B cell (primary cell): ENCODE data around the gene ZSWIM9. TPM values are rescaled to one million over a fixed set of nuclear protein-coding genes. Genes with fewer than 3 reads are reported as not detected.

Experiments
- ATAC-seq: fragments of 200-7000 bp; cut with Tn5 transposase; one replicate; pipeline ENCODE4 v1.10.0; 2021; ENCODE audit warnings: low read depth, mild to moderate bottlenecking, moderate number of reproducible peaks, moderate library complexity
- CTCF ChIA-PET: fragments of 350-600 bp; sonication (Branson Sonifier 250); formaldehyde crosslinking; loops from one replicate; lab custom pipeline; 2021; ENCODE audit warnings: antibody characterized with exemption, inconsistent platforms; lab: Charles Lee
- POLR2A ChIA-PET: fragments of 350-600 bp; sonication (Branson Sonifier 250); formaldehyde crosslinking; loops from one replicate; lab custom pipeline; 2021; ENCODE audit warnings: antibody characterized with exemption; lab: Charles Lee
- DNase-seq: peaks from one replicate; pipeline ENCODE4 v3.0.0; 2013
- H2AFZ ChIP-seq: 2 replicates; pipeline ENCODE4 v1.6.1; 2012; ENCODE audit warnings: mild to moderate bottlenecking, low read depth, low read length; ENCODE audit not compliant: insufficient read depth, poor library complexity, severe bottlenecking
- H3K27ac ChIP-seq, 2 donors: 1 replicate in 1 of 2; 2 replicates in 1 of 2; pipeline ENCODE4 v1.5.1; 2012 to 2013; ENCODE audit warnings: low read length in 2 of 2, mild to moderate bottlenecking in 2 of 2, moderate library complexity in 1 of 2
- H3K27me3 ChIP-seq, 4 experiments: fragments of 200-600 bp in 1 of 4; sonication (generic) in 1 of 4; replicated peaks in 1 of 4; 1 replicate in 2 of 4; 2 replicates in 2 of 4; pipeline versions ENCODE4 v1.6.1 to v1.7.0; 2013 to 2016; ENCODE audit warnings: low read length in 3 of 4, mild to moderate bottlenecking in 2 of 4, mixed read lengths in 1 of 4, moderate library complexity in 1 of 4; ENCODE audit not compliant: insufficient read depth in 4 of 4, control insufficient read depth in 3 of 4; ENCODE audit errors: control extremely low read depth in 1 of 4
- H3K36me3 ChIP-seq, 2 experiments: replicated peaks in 1 of 2; 1 replicate in 1 of 2; 2 replicates in 1 of 2; pipeline versions ENCODE4 v1.6.1 to v1.7.1; 2013; ENCODE audit warnings: low read length in 1 of 2; ENCODE audit not compliant: insufficient read depth in 2 of 2, control insufficient read depth in 1 of 2; ENCODE audit errors: control extremely low read depth in 1 of 2, extremely low read depth in 1 of 2
- H3K4me1 ChIP-seq, 2 donors: fragments of 200-600 bp in 1 of 2; sonication (generic) in 1 of 2; 1 replicate in 1 of 2; 2 replicates in 1 of 2; pipeline versions ENCODE4 v1.5.1 to v1.6.1; 2013 to 2017; ENCODE audit warnings: low read length in 2 of 2; ENCODE audit not compliant: control insufficient read depth in 2 of 2, insufficient read depth in 2 of 2
- H3K4me2 ChIP-seq: replicated peaks from 2 replicates; pipeline ENCODE3; 2012; ENCODE audit warnings: mild to moderate bottlenecking, low read depth, low read length; ENCODE audit not compliant: poor library complexity, severe bottlenecking
- H3K4me3 ChIP-seq, 5 experiments: fragments of 200-600 bp in 1 of 5; sonication (generic) in 1 of 5; 1 replicate in 3 of 5; 2 replicates in 2 of 5; pipeline versions ENCODE4 v1.5.1 to v1.7.0; 2011 to 2016; ENCODE audit warnings: low read length in 4 of 5, mild to moderate bottlenecking in 4 of 5, low read depth in 2 of 5, control low read depth in 1 of 5, moderate library complexity in 1 of 5; ENCODE audit not compliant: insufficient read depth in 1 of 5; ENCODE audit errors: control extremely low read depth in 1 of 5, extremely low read depth in 1 of 5
- H3K79me2 ChIP-seq: fragments of 200-600 bp; sonication (generic); one replicate; pipeline ENCODE4 v1.6.0; 2016; ENCODE audit warnings: low read length; ENCODE audit not compliant: control insufficient read depth, insufficient read depth
- H3K9ac ChIP-seq: fragments of 200-600 bp; sonication (generic); 2 replicates; pipeline ENCODE4 v1.6.1; 2017; ENCODE audit warnings: mild to moderate bottlenecking, low read length, moderate library complexity
- H3K9me3 ChIP-seq, 3 donors: one replicate each; pipeline versions ENCODE4 v1.6.1 to v1.7.1; 2013; ENCODE audit warnings: low read length in 2 of 3; ENCODE audit not compliant: control insufficient read depth in 2 of 3, insufficient read depth in 1 of 3; ENCODE audit errors: control extremely low read depth in 1 of 3
- H4K20me1 ChIP-seq: 2 replicates; pipeline ENCODE4 v1.6.0; 2012; ENCODE audit warnings: mild to moderate bottlenecking, low read length; ENCODE audit not compliant: insufficient read depth, control insufficient read depth, poor library complexity, severe bottlenecking
- H3K27ac Mint-ChIP-seq: one replicate; pipeline ENCODE4 v1.8.0; 2021; ENCODE audit warnings: mixed read lengths
- H3K27me3 Mint-ChIP-seq: one replicate; pipeline ENCODE4 v1.8.0; 2021; ENCODE audit warnings: mixed read lengths
- H3K4me1 Mint-ChIP-seq: one replicate; pipeline ENCODE4 v1.8.0; 2021; ENCODE audit warnings: mixed read lengths
- H3K4me3 Mint-ChIP-seq: one replicate; pipeline ENCODE4 v1.8.0; 2021; ENCODE audit warnings: mixed read lengths
- H3K9me3 Mint-ChIP-seq: one replicate; pipeline ENCODE4 v1.8.0; 2022; ENCODE audit warnings: mixed read lengths; ENCODE audit not compliant: insufficient read depth
- CTCF ChIP-seq: fragments of 200-600 bp; IDR thresholded peaks from one replicate; pipeline ENCODE4 v1.8.0; 2022; ENCODE audit warnings: antibody characterized with exemption, mild to moderate bottlenecking
- EZH2 ChIP-seq: IDR thresholded peaks from 2 replicates; pipeline ENCODE4 v1.6.1; 2012; ENCODE audit warnings: borderline replicate concordance, low read depth, mild to moderate bottlenecking, moderate library complexity, low read length; ENCODE audit not compliant: insufficient read depth, poor library complexity, severe bottlenecking
- WGBS: methylation state at CpG from one replicate; pipeline ENCODE4 v1.1.5; 2013; ENCODE audit warnings: missing lambda C conversion rate; ENCODE audit not compliant: insufficient coverage; 5-methylcytosine and 5-hydroxymethylcytosine counted together
- intact Hi-C: fragments of 100-400 bp; cut with micrococcal nuclease; formaldehyde crosslinking; loops from one replicate; pipeline ENCODE4 v1.10.0; 2022
- polyA plus RNA-seq: library from polyadenylated mRNA; depleted of rRNA; stranded (reverse); fragments of >200 nt; gene quantifications from 2 replicates; pipeline ENCODE4 v1.2.3, GENCODE V29; 2012
- total RNA-seq, 2 donors: library from RNA; stranded (reverse); fragments of 120-200 nt in 1 of 2; gene quantifications; 1 replicate in 1 of 2; 2 replicates in 1 of 2; pipeline versions ENCODE4 v1.2.3 to v1.2.4, GENCODE V29; 2013 to 2022

ZSWIM9 gene
- total and polyA plus RNA-seq, 2 donors (not counting 1 experiment from before 2014, with no cell fraction given) = 1.7 to 15.7 TPM

DNA sequence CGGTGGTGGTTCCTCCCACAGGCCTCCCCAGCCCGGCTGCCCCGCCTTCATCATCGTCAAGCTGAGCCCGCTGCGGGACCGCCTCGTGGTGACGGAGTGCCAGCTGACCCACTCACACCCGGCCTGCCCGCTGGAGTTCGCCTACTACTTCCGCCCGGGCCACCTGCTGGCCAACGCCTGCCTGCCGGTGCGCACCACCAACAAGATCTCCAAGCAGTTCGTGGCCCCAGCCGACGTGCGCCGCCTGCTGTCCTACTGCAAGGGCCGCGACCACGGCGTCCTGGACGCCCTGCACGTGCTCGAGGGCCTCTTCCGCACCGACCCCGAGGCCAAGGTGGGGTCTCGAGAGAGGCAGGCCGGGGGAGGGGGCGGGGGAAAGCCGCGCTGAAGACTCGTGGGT lies 12.0 kb downstream of the ZSWIM9 start:
- no peak overlapping the region for H3K4me2 ChIP-seq
- H4K20me1 ChIP-seq = no peaks in the 10 kb centered on the region
- H3K27me3 ChIP-seq = no peaks in the 10 kb centered on the region
- H2AFZ ChIP-seq = no peak overlapping the region
- no peak for TF ChIP-seq CTCF
- ChIA-PET CTCF (interaction anchor here (0.6 kb wide), 1 partner anchor 86 kb away, joined by 4 read pairs; no protein-coding TSS in a partner anchor), POLR2A (no interaction called here)
- no peak overlapping the region for H3K4me3 ChIP-seq
- no peaks in the 10 kb centered on the region for H3K27me3 Mint-ChIP-seq
- peaks cover 0 to 11% (median 8%) of the 10 kb centered on the region in 3 donors for H3K9me3 ChIP-seq
- no peak for DNase-seq
- H3K36me3 ChIP-seq = peaks cover 1 to 2% of the 10 kb centered on the region in 2 experiments
- no peak for ATAC-seq
- intact Hi-C loops = no loop called here
- no peak overlapping the region for H3K27ac ChIP-seq
- H3K79me2 ChIP-seq = peaks cover 3% of the 10 kb centered on the region
- H3K27ac Mint-ChIP-seq = no peak overlapping the region
- peaks cover 7% of the 10 kb centered on the region for H3K9me3 Mint-ChIP-seq
- H3K4me3 Mint-ChIP-seq = no peak overlapping the region
- 98% methylated on average over 37 of the region's 38 CpGs for WGBS
- peaks cover 19 to 23% of the 10 kb centered on the region in 2 donors for H3K4me1 ChIP-seq
- H3K9ac ChIP-seq = no peak overlapping the region
- peaks cover 22% of the 10 kb centered on the region for H3K4me1 Mint-ChIP-seq

DNA sequence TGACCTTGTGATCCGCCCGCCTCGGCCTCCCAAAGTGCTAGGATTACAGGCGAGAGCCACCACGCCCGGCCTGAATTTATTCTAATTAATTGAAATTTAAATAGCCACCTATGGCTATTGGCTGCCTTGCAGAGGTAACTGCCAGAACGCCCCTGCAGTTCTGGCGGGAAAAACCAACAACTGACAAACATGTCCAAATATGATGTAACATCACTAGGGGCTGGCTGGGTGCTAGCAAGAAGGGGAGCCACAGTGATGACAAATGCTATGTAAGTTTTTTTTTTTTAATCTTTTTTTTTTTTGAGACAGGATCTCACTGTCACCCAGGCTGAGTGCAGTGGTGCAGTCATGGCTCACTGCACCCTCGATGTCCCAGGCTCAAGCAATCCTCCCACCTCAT lies 12.9 kb downstream of the ZSWIM9 start:
- no peak overlapping the region for H2AFZ ChIP-seq
- no peak overlapping the region for H3K4me3 ChIP-seq
- no peaks in the 10 kb centered on the region for H4K20me1 ChIP-seq
- H3K27ac ChIP-seq = no peak overlapping the region
- Mint-ChIP-seq H3K9me3 (peaks cover 7% of the 10 kb centered on the region), H3K27me3 (no peaks in the 10 kb centered on the region), H3K4me1 (peaks cover 22% of the 10 kb centered on the region), H3K4me3 (no peak overlapping the region), H3K27ac (no peak overlapping the region)
- ATAC-seq = no peak
- TF ChIP-seq CTCF (no peak), EZH2 (no peak)
- peaks cover 19 to 23% of the 10 kb centered on the region in 2 donors for H3K4me1 ChIP-seq
- H3K9me3 ChIP-seq = peaks cover 0 to 11% (median 8%) of the 10 kb centered on the region in 3 donors
- DNase-seq = no peak
- peaks cover 3% of the 10 kb centered on the region for H3K79me2 ChIP-seq
- H3K4me2 ChIP-seq = no peak overlapping the region
- CTCF ChIA-PET = interaction anchor here (0.7 to 2.1 kb wide), 2 partner anchors 20 to 52 kb away, joined by 3 to 6 read pairs; no protein-coding TSS in a partner anchor
- no peaks in the 10 kb centered on the region for H3K27me3 ChIP-seq
- peaks cover 1 to 2% of the 10 kb centered on the region in 2 experiments for H3K36me3 ChIP-seq
- intact Hi-C loops = no loop called here
- POLR2A ChIA-PET = interaction anchor here (2.4 kb wide), 1 partner anchor 20 kb away, joined by 11 read pairs; no protein-coding TSS in a partner anchor
- WGBS = no CpG with 5 or more reads among the region's 9 CpGs
- H3K9ac ChIP-seq = no peak overlapping the region
